GM13976 (cell line): Measurements from ENCODE around the gene INSC.

Experiments used
- DNase-seq: peaks from one replicate; pipeline ENCODE4 v3.0.0; 2012; ENCODE audit warnings: low spot score
- CTCF ChIP-seq: IDR thresholded peaks from 2 replicates; pipeline ENCODE4 v1.5.1; 2012; ENCODE audit warnings: borderline replicate concordance, mild to moderate bottlenecking; ENCODE audit not compliant: insufficient read depth; ENCODE audit errors: extremely low read depth, missing control alignments, control extremely low read depth
- in situ Hi-C: fragments of 300-500 bp; cut with MboI; formaldehyde crosslinking; loops from one replicate; pipeline ENCODE4 v1.12.0; 2022; ENCODE audit warnings: low sequenced_read_pairs, mixed read lengths, inconsistent platforms; ENCODE audit not compliant: unreplicated experiment

INSC gene

DNA sequence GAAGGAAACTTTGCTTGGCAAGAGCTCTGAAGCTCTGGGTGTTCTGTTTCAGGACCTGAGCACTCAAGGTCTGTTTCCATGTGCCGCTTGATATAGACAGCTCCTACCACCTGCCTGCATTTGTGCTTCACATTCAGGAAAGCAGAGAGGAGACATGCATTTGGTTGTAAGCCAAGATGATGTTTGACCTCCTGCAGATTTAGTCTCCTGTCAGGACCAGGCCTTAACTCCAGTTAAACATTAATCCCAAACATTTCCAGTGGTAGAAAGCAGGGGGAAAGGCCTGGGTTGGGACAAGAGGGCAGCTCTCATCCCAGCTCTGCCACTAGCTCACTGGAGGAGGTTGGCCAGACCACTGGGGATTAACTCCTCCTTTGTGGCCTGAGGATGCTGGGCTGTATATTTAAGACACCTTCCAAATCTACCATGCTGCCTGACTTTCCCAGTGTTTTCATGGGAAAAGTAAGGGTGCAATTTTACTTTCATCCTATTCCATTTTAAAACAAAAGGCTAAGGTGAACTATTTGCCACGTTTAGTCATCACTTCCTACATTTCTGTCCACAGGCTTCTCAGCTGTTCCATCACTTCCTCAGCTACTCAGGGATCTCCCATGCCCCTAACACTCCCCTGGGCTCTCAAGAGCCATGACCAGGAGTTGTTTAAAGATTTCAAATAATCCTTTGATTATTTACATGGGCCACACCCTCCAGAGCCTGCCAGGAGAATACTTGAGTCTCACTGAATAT lies 80.9 kb downstream of the INSC start:
- TF ChIP-seq CTCF: no peak
- in situ Hi-C loops: no loop called here

DNA sequence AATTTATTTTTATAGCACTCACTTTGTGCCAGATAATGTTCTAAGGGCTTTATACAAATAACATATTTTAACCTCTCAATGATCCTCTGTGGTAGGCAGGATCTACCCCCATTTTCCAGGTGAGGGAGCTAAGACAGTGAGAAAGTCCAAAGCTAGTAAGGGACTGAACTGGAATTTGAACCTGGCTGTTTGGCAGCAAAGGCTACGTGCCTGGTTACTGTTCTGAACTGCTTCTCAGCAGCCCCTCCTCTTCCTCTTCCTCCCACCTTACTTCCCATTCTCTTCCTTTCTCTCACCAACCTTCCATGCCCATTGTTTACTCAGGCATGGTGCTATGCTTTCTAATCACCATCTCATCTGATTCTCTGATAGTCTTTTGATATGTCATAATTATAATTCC lies 82.0 kb downstream of the INSC start:
- no peak for TF ChIP-seq CTCF
- DNase-seq: no peak
- in situ Hi-C loops: no loop called here

More for the DNA sequence above, 80.9 kb downstream of the INSC start:
- DNase-seq: no peak

GRCh38 chr11:15197696-15198095 lies 83.0 kb downstream of the INSC start:
- TF ChIP-seq CTCF: no peak
- no peak for DNase-seq
- in situ Hi-C loops: no loop called here

DNA sequence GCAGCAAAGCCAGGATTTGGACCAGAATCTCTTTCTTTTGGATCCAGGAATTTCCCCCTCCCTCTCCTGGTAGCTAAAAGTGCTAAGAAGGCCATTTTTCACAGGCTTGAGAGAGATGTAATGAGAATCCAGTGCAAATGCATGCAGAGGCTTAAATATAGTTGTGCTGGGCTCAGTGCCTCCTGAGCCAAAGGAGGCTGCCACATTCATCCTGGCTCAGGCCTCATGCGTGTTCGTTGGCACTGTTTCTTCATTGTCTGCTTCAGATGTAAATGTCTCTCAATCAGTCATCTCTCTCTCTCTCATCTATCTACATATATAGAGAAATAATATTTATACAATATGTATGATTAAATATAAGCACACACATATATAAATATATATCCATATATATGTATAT lies 83.6 kb downstream of the INSC start:
- in situ Hi-C loops: no loop called here
- no peak for TF ChIP-seq CTCF

GRCh38 chr11:15199693-15200092 lies 85.0 kb downstream of the INSC start:
- no peak for DNase-seq
- in situ Hi-C loops: no loop called here
- TF ChIP-seq CTCF: no peak

More for the DNA sequence above, 83.6 kb downstream of the INSC start:
- DNase-seq: no peak

GRCh38 chr11:15200696-15201095 lies 86.0 kb downstream of the INSC start:
- no peak for TF ChIP-seq CTCF
- in situ Hi-C loops: no loop called here
- DNase-seq: no peak
